Right renal cortex interstitium (tissue), 3 donors: ENCODE data around the gene CDH4. TPM values are rescaled to one million over a fixed set of nuclear protein-coding genes. Genes with fewer than 3 reads are reported as not detected.

ENCODE experiments used
- DNase-seq, 3 donors: peaks; one replicate each; pipeline ENCODE4 v3.0.0-alpha.2; 2013; ENCODE audit warnings: low read depth in 3 of 3, low spot score in 2 of 3
- polyA plus RNA-seq, 3 donors: library from polyadenylated mRNA; unstranded; fragments of 120-200 nt; gene quantifications; one replicate each; pipeline ENCODE4 v1.2.1, GENCODE V29; 2013; ENCODE audit not compliant: insufficient read length in 3 of 3

CDH4 gene
- polyA plus RNA-seq, 3 donors, result 5.8 to 6.8 (median 5.9) TPM

- DNase-seq, result no peak
These were observed 292.1 kb downstream of the CDH4 start for GRCh38 chr20:61543931-61544745.

GRCh38 chr20:61544910-61545889 is 293.1 kb downstream of the CDH4 start:
- DNase-seq, result no peak

- DNase-seq, result no peak
These were observed 294.6 kb downstream of the CDH4 start for GRCh38 chr20:61546641-61547040.

- DNase-seq, result no peak
These were observed 296.0 kb downstream of the CDH4 start for GRCh38 chr20:61548069-61548468.

- DNase-seq, result no peak
These were observed 297.8 kb downstream of the CDH4 start for GRCh38 chr20:61549865-61550264.

- no peak for DNase-seq
These were observed 299.3 kb downstream of the CDH4 start for GRCh38 chr20:61551401-61551800.

- DNase-seq, result no peak
These were observed 302.6 kb downstream of the CDH4 start for GRCh38 chr20:61554617-61555016.

- DNase-seq, result no peak
These were observed 303.5 kb downstream of the CDH4 start for GRCh38 chr20:61555566-61555965.

- DNase-seq, result no peak
These were observed 304.1 kb downstream of the CDH4 start for GRCh38 chr20:61556111-61556510.

- no peak for DNase-seq
These were observed 304.6 kb downstream of the CDH4 start for GRCh38 chr20:61556673-61557072.

GRCh38 chr20:61557621-61558020 is 305.6 kb downstream of the CDH4 start:
- no peak for DNase-seq

- no peak for DNase-seq
These were observed 306.7 kb downstream of the CDH4 start for GRCh38 chr20:61558726-61559125.

- DNase-seq, result no peak
These were observed 307.8 kb downstream of the CDH4 start for GRCh38 chr20:61559706-61560315.

- DNase-seq, result no peak
These were observed 308.3 kb downstream of the CDH4 start for GRCh38 chr20:61560361-61560853.

GRCh38 chr20:61561111-61561830 is 309.2 kb downstream of the CDH4 start:
- DNase-seq, result no peak

- DNase-seq, result no peak
These were observed 310.4 kb downstream of the CDH4 start for GRCh38 chr20:61562491-61562890.

GRCh38 chr20:61562897-61563504 is 310.9 kb downstream of the CDH4 start:
- no peak for DNase-seq

- no peak for DNase-seq
These were observed 312.6 kb downstream of the CDH4 start for GRCh38 chr20:61564628-61565027.

GRCh38 chr20:61565791-61566190 is 313.7 kb downstream of the CDH4 start:
- DNase-seq, result no peak

- no peak for DNase-seq
These were observed 314.6 kb downstream of the CDH4 start for GRCh38 chr20:61566691-61567090.
